Tibial nerve (tissue), 4 donors: ENCODE measurements around the gene ELF3. TPM values are rescaled to one million over a fixed set of nuclear protein-coding genes. Genes with fewer than 3 reads are reported as not detected.

Experiments
- DNase-seq, 2 donors: peaks; one replicate each; pipeline ENCODE4 v3.0.0-alpha.2; 2019; ENCODE audit warnings: low spot score in 2 of 2
- H3K27ac ChIP-seq, 4 donors: fragments of 200-600 bp; sonication (generic) in 3 of 4; one replicate each; pipeline ENCODE4 v1.5.1; 2017 to 2019; ENCODE audit warnings: mild to moderate bottlenecking in 1 of 4
- H3K27me3 ChIP-seq, 2 donors: fragments of 200-600 bp; sonication (generic) in 1 of 2; one replicate each; pipeline versions ENCODE4 v1.5.1 to v1.6.0; 2017 to 2019
- H3K36me3 ChIP-seq, 3 donors: fragments of 200-600 bp; sonication (generic); one replicate each; pipeline ENCODE4 v1.5.1; 2018 to 2019
- H3K4me1 ChIP-seq, 4 donors: fragments of 200-600 bp; sonication (generic) in 3 of 4; one replicate each; pipeline ENCODE4 v1.5.1; 2017 to 2019
- H3K4me3 ChIP-seq, 4 donors: fragments of 200-600 bp; sonication (generic) in 3 of 4; one replicate each; pipeline ENCODE4 v1.5.1; 2017 to 2019; ENCODE audit warnings: mild to moderate bottlenecking in 1 of 4, moderate library complexity in 1 of 4
- H3K9me3 ChIP-seq, 4 donors: fragments of 200-600 bp; sonication (generic) in 3 of 4; one replicate each; pipeline ENCODE4 v1.5.1; 2017 to 2019
- CTCF ChIP-seq, 5 experiments: fragments of 200-600 bp in 3 of 5; fragments of 450-650 bp in 2 of 5; sonication (generic) in 3 of 5; IDR thresholded peaks; one replicate each; pipeline ENCODE4 v1.5.1; 2016 to 2019; ENCODE audit warnings: antibody characterized with exemption in 5 of 5, mild to moderate bottlenecking in 3 of 5, moderate library complexity in 2 of 5
- EP300 ChIP-seq, 2 donors: sonication (generic); formaldehyde crosslinking; IDR thresholded peaks; one replicate each; pipeline ENCODE4 v1.6.1; 2017; ENCODE audit warnings: antibody characterized with exemption in 2 of 2, mild to moderate bottlenecking in 1 of 2
- POLR2A ChIP-seq, 2 donors: fragments of 450-650 bp; IDR thresholded peaks; one replicate each; pipeline ENCODE4 v1.6.1; 2017; ENCODE audit warnings: antibody characterized with exemption in 2 of 2, mild to moderate bottlenecking in 2 of 2, moderate library complexity in 2 of 2
- WGBS, 2 donors: methylation state at CpG; one replicate each; pipeline ENCODE4 v1.1.5; 2018; 5-methylcytosine and 5-hydroxymethylcytosine counted together
- total RNA-seq, 4 donors: library from RNA; depleted of rRNA; stranded (reverse); fragments of >200 nt; gene quantifications; one replicate each; pipeline ENCODE4 v1.1.0, GENCODE V29; 2016

Gene ELF3
- total RNA-seq, 4 donors from 2014 or later, result under 0.01 to 1.2 TPM; not detected in 2

- Histone ChIP-seq H3K27ac (no peak overlapping the region), H3K36me3 (no peaks in the 10 kb centered on the region), H3K27me3 (no peaks in the 10 kb centered on the region), H3K4me1 (peaks cover 0 to 19% (median 10%) of the 10 kb centered on the region in 4 donors), H3K9me3 (no peaks in the 10 kb centered on the region), H3K4me3 (no peak overlapping the region)
- DNase-seq, result no peak
- 88 to 92% methylated on average over 9 of the region's 9 CpGs for WGBS, 2 donors
- TF ChIP-seq POLR2A (IDR thresholded peaks at IDR 0.05) (no peak), EP300 (IDR thresholded peaks at IDR 0.05) (no peak), CTCF (IDR thresholded peaks at IDR 0.05) (no peak)
Measured at GRCh38 chr1:202036595-202037387, 26.4 kb downstream of the ELF3 start.

DNA sequence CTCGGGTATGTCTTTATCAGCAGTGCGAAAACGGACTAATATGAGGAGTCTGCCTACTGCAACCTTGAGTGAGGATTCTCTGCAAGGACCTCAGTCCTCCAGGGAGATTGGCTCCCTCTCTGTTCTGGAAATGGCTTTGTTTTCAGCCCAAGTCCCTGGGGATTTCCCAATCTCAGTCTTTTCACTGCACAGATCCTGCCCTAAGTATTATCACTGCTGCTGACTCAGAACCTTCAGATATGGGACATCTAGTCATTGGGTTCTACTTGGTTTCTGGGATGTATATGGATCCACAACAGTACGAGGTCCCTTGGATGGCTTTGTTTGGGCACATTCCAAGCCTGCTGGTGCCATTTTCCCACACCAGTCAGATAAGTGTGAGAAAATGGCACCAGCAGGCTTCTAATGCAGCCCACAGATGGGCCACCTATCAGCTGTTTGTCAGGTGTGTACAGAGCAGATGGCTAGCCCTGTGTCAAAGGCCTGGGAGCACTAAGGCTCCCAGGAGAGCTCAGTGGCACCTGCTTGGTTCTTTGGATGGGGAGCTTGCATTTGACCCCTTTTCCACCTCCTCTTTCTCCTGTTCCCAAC lies 27.4 kb downstream of the ELF3 start:
- no peak for DNase-seq
- no peak overlapping the region for H3K27ac ChIP-seq
- 90 to 95% methylated on average over 4 of the region's 4 CpGs for WGBS, 2 donors
- no peak overlapping the region for H3K4me3 ChIP-seq
- no peaks in the 10 kb centered on the region for H3K9me3 ChIP-seq
- H3K27me3 ChIP-seq, result no peaks in the 10 kb centered on the region
- TF ChIP-seq EP300 (IDR thresholded peaks at IDR 0.05) (no peak), POLR2A (IDR thresholded peaks at IDR 0.05) (no peak), CTCF (IDR thresholded peaks at IDR 0.05) (no peak)
- H3K36me3 ChIP-seq, result no peaks in the 10 kb centered on the region
- H3K4me1 ChIP-seq, result peaks cover 0 to 19% (median 10%) of the 10 kb centered on the region in 4 donors

DNA sequence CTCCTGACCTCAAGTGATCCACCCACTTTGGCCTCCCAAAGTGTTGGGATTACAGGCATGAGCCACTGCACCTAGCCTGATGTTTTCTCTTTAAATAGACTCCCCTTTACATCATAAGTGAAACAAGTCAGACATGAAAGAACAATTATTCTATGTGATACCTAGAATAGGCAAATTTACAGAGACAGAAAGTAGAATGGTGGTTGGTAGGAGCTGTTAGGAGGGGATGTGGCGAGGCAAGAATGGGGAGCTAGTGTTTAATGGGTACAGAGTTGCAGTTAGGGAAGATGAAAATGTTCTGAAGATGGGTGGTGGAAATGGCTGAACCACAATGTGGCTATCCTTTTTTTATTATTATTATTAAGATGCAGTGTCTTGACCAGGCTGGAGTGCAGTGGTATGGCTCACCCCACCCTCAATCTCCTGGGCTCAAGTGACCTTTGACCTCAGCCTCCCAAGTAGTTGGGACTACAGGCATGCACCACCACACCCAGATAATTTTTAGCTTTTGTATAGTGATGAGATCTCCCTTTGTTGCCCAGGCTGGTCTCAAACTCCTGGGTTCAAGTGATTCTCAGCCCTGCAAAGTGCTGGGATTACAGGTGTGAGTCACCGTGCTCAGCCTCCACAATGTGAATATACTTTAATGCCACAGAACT lies 28.4 kb downstream of the ELF3 start:
- no peak for DNase-seq
- no peaks in the 10 kb centered on the region for H3K36me3 ChIP-seq
- H3K4me1 ChIP-seq, result peaks cover 0 to 19% (median 10%) of the 10 kb centered on the region in 4 donors
- H3K27me3 ChIP-seq, result no peaks in the 10 kb centered on the region
- WGBS, 2 donors, result 95 to 99% methylated on average over 2 of the region's 2 CpGs
- H3K4me3 ChIP-seq, result no peak overlapping the region
- no peaks in the 10 kb centered on the region for H3K9me3 ChIP-seq
- H3K27ac ChIP-seq, result no peak overlapping the region
- TF ChIP-seq EP300 (IDR thresholded peaks at IDR 0.05) (no peak), POLR2A (IDR thresholded peaks at IDR 0.05) (no peak), CTCF (IDR thresholded peaks at IDR 0.05) (no peak)

DNA sequence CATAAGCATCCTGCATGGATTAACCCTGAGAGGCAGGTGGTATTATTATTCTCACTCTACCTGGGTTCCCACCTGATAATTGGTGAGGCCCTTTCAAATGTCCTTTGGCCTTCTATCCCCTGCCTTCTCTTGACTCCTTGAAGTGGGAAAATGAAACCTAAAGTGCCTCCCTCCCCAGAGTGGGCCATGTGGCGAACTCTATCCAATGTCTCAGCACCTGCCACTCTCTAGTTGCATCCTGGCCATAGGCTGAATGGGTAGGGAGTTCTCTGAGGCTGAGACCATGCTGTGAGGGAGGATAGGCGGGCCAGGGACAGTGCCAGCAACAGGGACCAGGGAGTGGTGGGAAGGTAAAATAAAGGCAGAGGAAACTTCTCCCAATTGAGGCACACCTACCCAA lies 35.3 kb downstream of the ELF3 start:
- Histone ChIP-seq H3K27me3 (no peaks in the 10 kb centered on the region), H3K4me3 (no peak overlapping the region), H3K9me3 (no peaks in the 10 kb centered on the region), H3K27ac (peak overlapping the region in 1 of 4 donors; percentile 50), H3K4me1 (no peaks in the 10 kb centered on the region), H3K36me3 (no peaks in the 10 kb centered on the region)
- 94 to 96% methylated on average over 2 of the region's 2 CpGs for WGBS, 2 donors
- TF ChIP-seq CTCF (IDR thresholded peaks at IDR 0.05), result no peak
- TF ChIP-seq POLR2A (IDR thresholded peaks at IDR 0.05), result no peak
- no peak for TF ChIP-seq EP300 (IDR thresholded peaks at IDR 0.05)
- no peak for DNase-seq

- Histone ChIP-seq H3K36me3 (no peaks in the 10 kb centered on the region), H3K9me3 (no peaks in the 10 kb centered on the region), H3K4me1 (no peaks in the 10 kb centered on the region), H3K4me3 (no peak overlapping the region), H3K27me3 (no peaks in the 10 kb centered on the region), H3K27ac (peak overlapping the region in 1 of 4 donors; percentile 65)
- WGBS, 2 donors, result 95 to 100% methylated on average over 3 of the region's 3 CpGs
- DNase-seq, result no peak
- TF ChIP-seq CTCF (IDR thresholded peaks at IDR 0.05), result no peak
- no peak for TF ChIP-seq POLR2A (IDR thresholded peaks at IDR 0.05)
- TF ChIP-seq EP300 (IDR thresholded peaks at IDR 0.05), result no peak
Measured at GRCh38 chr1:202046227-202046626, 35.8 kb downstream of the ELF3 start.
